ENCODE measurements around the gene PNN. TPM values are rescaled to one million over a fixed set of nuclear protein-coding genes. Genes with fewer than 3 reads are reported as not detected.

The PNN gene
- polyA plus RNA-seq, 1 experiment, result 5.8 TPM

DNA sequence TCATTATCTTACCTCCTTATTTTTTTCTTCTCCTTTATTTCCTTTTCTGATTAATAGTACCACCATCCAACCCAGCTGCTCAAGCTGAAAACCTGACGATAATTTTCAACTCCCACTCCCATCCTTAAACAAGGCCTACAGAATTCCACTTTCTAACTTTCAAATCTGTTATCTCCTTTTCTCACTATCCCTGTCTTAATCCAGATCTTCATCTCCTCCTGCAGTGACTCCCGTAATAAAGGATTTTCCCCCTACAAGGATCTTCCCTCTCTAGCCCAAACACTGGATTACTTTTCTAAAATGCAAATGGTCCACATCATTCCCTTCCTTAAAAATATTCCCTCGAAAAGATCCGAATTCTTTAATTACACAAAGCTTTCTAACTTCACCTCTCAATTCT lies 6.5 kb upstream of the PNN start:
- Histone ChIP-seq H3K27me3 (ENCODE audit: control insufficient read depth, insufficient read depth, low read length) (no peaks in the 10 kb centered on the region), H3K36me3 (ENCODE audit: control insufficient read depth, insufficient read depth, low read length) (no peaks in the 10 kb centered on the region), H3K4me3 (ENCODE audit: low read depth, low read length) (peak overlapping the region; percentile 62)
- CTCF ChIA-PET, result interaction anchor here (0.6 to 0.9 kb wide), 2 partner anchors 44 to 262 kb away, joined by 3 read pairs; no protein-coding TSS in a partner anchor
- TF ChIP-seq, protein P1, sequence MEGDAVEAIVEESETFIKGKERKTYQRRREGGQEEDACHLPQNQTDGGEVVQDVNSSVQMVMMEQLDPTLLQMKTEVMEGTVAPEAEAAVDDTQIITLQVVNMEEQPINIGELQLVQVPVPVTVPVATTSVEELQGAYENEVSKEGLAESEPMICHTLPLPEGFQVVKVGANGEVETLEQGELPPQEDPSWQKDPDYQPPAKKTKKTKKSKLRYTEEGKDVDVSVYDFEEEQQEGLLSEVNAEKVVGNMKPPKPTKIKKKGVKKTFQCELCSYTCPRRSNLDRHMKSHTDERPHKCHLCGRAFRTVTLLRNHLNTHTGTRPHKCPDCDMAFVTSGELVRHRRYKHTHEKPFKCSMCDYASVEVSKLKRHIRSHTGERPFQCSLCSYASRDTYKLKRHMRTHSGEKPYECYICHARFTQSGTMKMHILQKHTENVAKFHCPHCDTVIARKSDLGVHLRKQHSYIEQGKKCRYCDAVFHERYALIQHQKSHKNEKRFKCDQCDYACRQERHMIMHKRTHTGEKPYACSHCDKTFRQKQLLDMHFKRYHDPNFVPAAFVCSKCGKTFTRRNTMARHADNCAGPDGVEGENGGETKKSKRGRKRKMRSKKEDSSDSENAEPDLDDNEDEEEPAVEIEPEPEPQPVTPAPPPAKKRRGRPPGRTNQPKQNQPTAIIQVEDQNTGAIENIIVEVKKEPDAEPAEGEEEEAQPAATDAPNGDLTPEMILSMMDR (IDR thresholded peaks at IDR 0.05; ENCODE audit: insufficient read depth, low read depth, low read length), result no peak
- no peak for DNase-seq (ENCODE audit: low read depth)
- POLR2A ChIA-PET, result no interaction called here

DNA sequence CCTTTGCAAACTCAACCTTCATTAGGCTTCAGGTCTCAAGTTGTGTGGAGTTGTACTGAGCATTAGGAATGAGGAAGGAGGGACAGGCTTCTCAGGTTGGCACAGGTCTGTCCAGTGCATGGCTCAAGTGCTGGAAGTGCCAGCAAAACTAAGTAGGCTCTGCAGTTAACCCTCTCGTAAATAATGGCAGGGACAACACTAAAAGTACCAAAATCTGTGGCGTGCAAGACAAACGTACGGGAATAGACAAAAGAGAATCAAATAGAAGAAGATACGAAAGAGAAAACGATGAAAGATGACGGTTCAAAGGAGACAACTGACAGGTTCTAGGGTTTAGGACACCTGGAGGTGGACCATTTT lies 5.5 kb upstream of the PNN start:
- DNase-seq (ENCODE audit: low read depth), result no peak
- TF ChIP-seq, protein P1 (IDR thresholded peaks at IDR 0.05; ENCODE audit: insufficient read depth, low read depth, low read length), result no peak
- H3K36me3 ChIP-seq (ENCODE audit: control insufficient read depth, insufficient read depth, low read length), result no peaks in the 10 kb centered on the region
- ChIA-PET POLR2A (interaction anchor here (1.0 kb wide), 1 partner anchor 206 kb away, joined by 6 read pairs; no protein-coding TSS in a partner anchor), CTCF (no interaction called here)
- H3K27me3 ChIP-seq (ENCODE audit: control insufficient read depth, insufficient read depth, low read length), result no peaks in the 10 kb centered on the region
- peak overlapping the region; percentile 62 for H3K4me3 ChIP-seq (ENCODE audit: low read depth, low read length)

DNA sequence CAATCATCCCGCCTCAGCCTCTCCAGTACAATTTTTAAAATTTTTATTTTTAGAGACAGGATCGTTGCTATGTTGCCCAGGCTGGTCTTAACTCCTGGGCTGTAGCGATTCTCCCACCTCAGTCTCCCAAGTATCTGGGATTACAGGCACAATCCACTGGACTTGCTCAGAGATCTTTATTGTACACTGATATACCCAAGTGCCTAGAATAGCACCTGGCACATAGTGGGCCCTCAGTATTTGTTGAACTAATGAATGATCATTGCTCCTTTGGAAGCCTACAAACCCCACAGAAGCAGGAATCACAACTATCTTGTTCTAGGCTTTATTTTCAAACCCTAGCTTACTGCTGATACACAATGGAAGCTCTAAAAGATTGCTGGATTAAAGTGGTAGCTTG lies 1.9 kb upstream of the PNN start:
- POLR2A ChIA-PET, result no interaction called here
- DNase-seq (ENCODE audit: low read depth), result no peak
- CTCF ChIA-PET, result no interaction called here
- TF ChIP-seq, protein P1 (IDR thresholded peaks at IDR 0.05; ENCODE audit: insufficient read depth, low read depth, low read length), result no peak
- Histone ChIP-seq H3K27me3 (ENCODE audit: control insufficient read depth, insufficient read depth, low read length) (no peaks in the 10 kb centered on the region), H3K36me3 (ENCODE audit: control insufficient read depth, insufficient read depth, low read length) (peaks cover 6% of the 10 kb centered on the region), H3K4me3 (ENCODE audit: low read depth, low read length) (no peak overlapping the region)

DNA sequence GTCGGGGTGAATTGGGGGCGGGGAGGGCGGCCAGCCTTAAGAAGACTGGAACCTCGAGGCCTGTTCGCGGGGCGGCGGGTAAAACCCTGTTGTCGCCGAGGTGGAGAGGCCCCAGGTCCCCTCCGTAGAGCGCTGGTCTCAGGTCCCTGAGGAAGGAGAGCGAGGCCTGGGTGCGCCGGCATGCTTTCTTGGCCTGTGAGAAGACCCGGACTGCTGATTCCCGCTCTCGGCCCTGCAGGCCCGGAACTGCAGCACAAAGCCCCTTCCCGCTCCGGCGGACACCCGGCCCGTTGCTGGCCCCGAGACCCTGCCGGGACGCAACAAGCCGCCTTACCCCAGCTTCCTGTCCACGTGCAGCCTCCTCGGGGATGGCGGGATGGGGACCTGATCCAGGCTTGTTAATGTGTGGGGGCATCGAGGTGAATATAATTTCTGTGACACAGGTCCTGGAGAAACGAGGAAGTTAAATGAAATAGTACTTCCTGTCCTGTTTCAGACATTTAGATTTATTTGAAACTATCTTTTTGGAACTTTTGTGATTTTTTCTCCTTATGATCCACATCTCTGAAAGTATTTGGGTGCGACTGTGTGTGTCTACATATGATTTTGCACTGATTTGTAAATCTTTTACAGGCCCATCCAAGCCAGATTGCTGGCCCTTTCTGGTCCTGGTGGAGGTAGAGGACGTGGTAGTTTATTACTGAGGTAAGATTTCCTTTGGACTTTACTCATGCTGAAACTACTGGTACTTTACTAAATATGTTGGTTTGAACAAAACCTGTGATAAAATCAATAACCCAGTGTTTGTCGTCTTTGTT lies 600 bp downstream of the PNN start:
- ChIA-PET CTCF (interaction anchor here (1.1 kb wide), 1 partner anchor 48 kb away, joined by 3 read pairs; no protein-coding TSS in a partner anchor), POLR2A (interaction anchor here (0.6 kb wide), 1 partner anchor 273 kb away, joined by 4 read pairs; no protein-coding TSS in a partner anchor)
- TF ChIP-seq, protein P1 (IDR thresholded peaks at IDR 0.05; ENCODE audit: insufficient read depth, low read depth, low read length), result no peak
- peaks cover 12% of the 10 kb centered on the region for H3K36me3 ChIP-seq (ENCODE audit: control insufficient read depth, insufficient read depth, low read length)
- no peaks in the 10 kb centered on the region for H3K27me3 ChIP-seq (ENCODE audit: control insufficient read depth, insufficient read depth, low read length)
- peak overlapping the region; percentile 83 for H3K4me3 ChIP-seq (ENCODE audit: low read depth, low read length)
- DNase-seq (ENCODE audit: low read depth), result no peak

DNA sequence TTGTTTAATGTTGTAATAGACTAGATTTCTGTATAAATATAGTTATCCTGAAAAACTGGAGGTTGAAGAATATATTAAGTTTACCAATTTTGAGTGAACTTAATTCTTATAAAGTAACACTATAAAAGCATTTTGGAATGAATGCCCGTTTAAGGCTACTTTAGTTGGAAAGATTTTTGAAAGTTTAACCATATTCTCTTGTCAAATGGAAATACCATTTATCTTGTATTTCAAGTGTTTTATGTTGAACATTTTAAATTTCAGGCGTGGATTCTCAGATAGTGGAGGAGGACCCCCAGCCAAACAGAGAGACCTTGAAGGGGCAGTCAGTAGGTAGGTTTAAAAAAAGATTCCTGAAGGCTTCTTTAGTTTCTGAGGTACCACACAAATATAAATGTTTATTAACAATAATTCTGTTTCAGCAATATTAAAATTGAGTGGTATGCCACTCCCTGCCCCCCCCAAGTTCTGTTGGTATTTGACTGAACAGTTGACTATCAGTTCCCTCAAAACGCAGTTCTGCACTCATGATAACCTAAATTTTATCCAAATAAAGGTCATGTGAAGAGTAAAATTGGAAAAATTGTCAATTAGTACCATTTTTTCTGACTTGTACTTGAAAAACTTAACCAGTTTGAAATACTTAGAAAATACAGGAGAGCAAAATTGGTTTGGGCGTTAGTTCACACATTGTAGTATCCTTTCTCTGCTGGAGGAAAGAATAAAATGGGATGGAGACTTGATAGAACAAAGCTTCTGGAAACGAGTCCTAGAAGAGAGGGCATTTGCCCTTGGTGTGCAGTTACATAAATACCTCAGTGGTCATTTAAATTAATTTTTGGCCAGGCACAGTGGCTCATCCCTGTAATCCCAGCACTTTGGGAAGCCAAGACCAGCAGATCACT lies 1.5 kb downstream of the PNN start:
- TF ChIP-seq, protein P1 (IDR thresholded peaks at IDR 0.05; ENCODE audit: insufficient read depth, low read depth, low read length), result no peak
- ChIA-PET POLR2A (no interaction called here), CTCF (no interaction called here)
- Histone ChIP-seq H3K36me3 (ENCODE audit: control insufficient read depth, insufficient read depth, low read length) (peaks cover 19% of the 10 kb centered on the region), H3K4me3 (ENCODE audit: low read depth, low read length) (peak overlapping the region; percentile 83), H3K27me3 (ENCODE audit: control insufficient read depth, insufficient read depth, low read length) (no peaks in the 10 kb centered on the region)
- DNase-seq (ENCODE audit: low read depth), result no peak

Data from BJ (cell line).